H9 (cell line): ENCODE measurements around the gene TFF2. TPM values are rescaled to one million over a fixed set of nuclear protein-coding genes. Genes with fewer than 3 reads are reported as not detected.

Experiments used
- DNase-seq: peaks from one replicate; pipeline ENCODE4 v3.0.0-alpha.2; 2017
- H2AFZ ChIP-seq: one replicate; pipeline ENCODE4 v1.6.1; 2013; ENCODE audit warnings: mild to moderate bottlenecking, low read length, control low read depth, moderate library complexity
- H2AK5ac ChIP-seq: 2 replicates; pipeline ENCODE4 v1.6.1; 2013; ENCODE audit warnings: low read length, control low read depth, mixed read lengths; ENCODE audit not compliant: insufficient read length
- H2BK120ac ChIP-seq: one replicate; pipeline ENCODE4 v1.6.1; 2013; ENCODE audit warnings: low read depth, mild to moderate bottlenecking, low read length, control low read depth, inconsistent platforms; ENCODE audit not compliant: poor library complexity, severe bottlenecking
- H2BK12ac ChIP-seq: 2 replicates; pipeline ENCODE4 v1.6.1; 2013; ENCODE audit warnings: low read length, control low read depth, mixed read lengths, low read depth; ENCODE audit not compliant: insufficient read length
- H2BK15ac ChIP-seq: 2 replicates; pipeline ENCODE4 v1.6.1; 2013; ENCODE audit warnings: low read depth, low read length, control low read depth
- H2BK20ac ChIP-seq: one replicate; pipeline ENCODE4 v1.6.1; 2013; ENCODE audit warnings: low read depth, mild to moderate bottlenecking, low read length, control low read depth, inconsistent platforms; ENCODE audit not compliant: poor library complexity, severe bottlenecking
- H2BK5ac ChIP-seq: 2 replicates; pipeline ENCODE4 v1.6.1; 2013; ENCODE audit warnings: low read length, control low read depth, mixed read lengths; ENCODE audit not compliant: insufficient read length
- H3K14ac ChIP-seq: 2 replicates; pipeline ENCODE4 v1.6.1; 2013; ENCODE audit warnings: low read length, control low read depth; ENCODE audit not compliant: insufficient read depth
- H3K18ac ChIP-seq: 2 replicates; pipeline ENCODE4 v1.6.1; 2013; ENCODE audit warnings: low read depth, mild to moderate bottlenecking, mixed read lengths, low read length, control low read depth; ENCODE audit not compliant: insufficient read length
- H3K23ac ChIP-seq: 2 replicates; pipeline ENCODE4 v1.6.1; 2013; ENCODE audit warnings: low read length, control low read depth, mixed read lengths, low read depth; ENCODE audit not compliant: insufficient read length
- H3K23me2 ChIP-seq: 2 replicates; pipeline ENCODE4 v1.6.1; 2013; ENCODE audit warnings: low read depth, mild to moderate bottlenecking, mixed read lengths, low read length, control low read depth; ENCODE audit not compliant: insufficient read length, poor library complexity, severe bottlenecking
- H3K27ac ChIP-seq: 2 replicates; pipeline ENCODE4 v1.5.1; 2013; ENCODE audit warnings: low read length, control low read depth, mixed read lengths, low read depth; ENCODE audit not compliant: insufficient read length
- H3K27me3 ChIP-seq: 2 replicates; pipeline ENCODE4 v1.6.1; 2013; ENCODE audit warnings: low read length, control low read depth, inconsistent platforms; ENCODE audit not compliant: insufficient read depth
- H3K4ac ChIP-seq: 2 replicates; pipeline ENCODE4 v1.6.1; 2013; ENCODE audit warnings: low read depth, mild to moderate bottlenecking, control low read depth, inconsistent platforms, low read length, moderate library complexity
- H3K4me1 ChIP-seq: 2 replicates; pipeline ENCODE4 v1.6.1; 2013; ENCODE audit warnings: low read length, control low read depth, inconsistent platforms; ENCODE audit not compliant: insufficient read depth
- H3K4me2 ChIP-seq: 2 replicates; pipeline ENCODE4 v1.6.1; 2013; ENCODE audit warnings: low read length, control low read depth, mixed read lengths; ENCODE audit not compliant: insufficient read length, insufficient read depth
- H3K56ac ChIP-seq: 2 replicates; pipeline ENCODE4 v1.6.1; 2013; ENCODE audit warnings: low read depth, mild to moderate bottlenecking, mixed read lengths, low read length, control low read depth; ENCODE audit not compliant: insufficient read length
- H3K79me1 ChIP-seq: 2 replicates; pipeline ENCODE4 v1.6.1; 2013; ENCODE audit warnings: low read depth, mild to moderate bottlenecking, moderate library complexity, low read length, control low read depth, inconsistent platforms; ENCODE audit not compliant: insufficient read depth, poor library complexity, severe bottlenecking
- H3K79me2 ChIP-seq: 2 replicates; pipeline ENCODE4 v1.6.1; 2013; ENCODE audit warnings: low read length, control low read depth, inconsistent platforms; ENCODE audit not compliant: insufficient read depth
- H3K9ac ChIP-seq: 2 replicates; pipeline ENCODE4 v1.6.1; 2013; ENCODE audit warnings: low read length, control low read depth, mixed read lengths; ENCODE audit not compliant: insufficient read length; ENCODE audit errors: extremely low read depth
- H3K9me3 ChIP-seq: one replicate; pipeline ENCODE4 v1.6.1; 2013; ENCODE audit warnings: low read depth, low read length, inconsistent platforms; ENCODE audit not compliant: control insufficient read depth
- H3T11ph ChIP-seq: one replicate; pipeline ENCODE4 v1.6.1; 2013; ENCODE audit warnings: mild to moderate bottlenecking, low read length, control low read depth, inconsistent platforms
- H4K20me1 ChIP-seq: one replicate; pipeline ENCODE4 v1.6.1; 2013; ENCODE audit not compliant: control insufficient read depth, insufficient read length, insufficient read depth
- H4K5ac ChIP-seq: 2 replicates; pipeline ENCODE4 v1.6.1; 2013; ENCODE audit warnings: low read depth, mild to moderate bottlenecking, mixed read lengths, low read length, control low read depth; ENCODE audit not compliant: insufficient read length
- H4K8ac ChIP-seq: replicated peaks from 2 replicates; pipeline ENCODE4 v1.6.1; 2013; ENCODE audit warnings: low read length, control low read depth, mixed read lengths, low read depth; ENCODE audit not compliant: insufficient read length
- H4K91ac ChIP-seq: 2 replicates; pipeline ENCODE4 v1.6.1; 2013; ENCODE audit warnings: low read depth, mild to moderate bottlenecking, moderate library complexity, mixed read lengths, low read length, control low read depth; ENCODE audit not compliant: insufficient read length
- H3K27ac Mint-ChIP-seq, 3 experiments: 2 replicates in 2 of 3; 3 replicates in 1 of 3; pipeline ENCODE4 v1.8.0; 2020 to 2021; ENCODE audit warnings: mixed read lengths in 3 of 3, mild to moderate bottlenecking in 1 of 3, moderate library complexity in 1 of 3
- H3K27me3 Mint-ChIP-seq: 2 replicates; pipeline ENCODE4 v1.8.0; 2021; ENCODE audit warnings: low read depth, mild to moderate bottlenecking, moderate library complexity, mixed read lengths
- H3K36me3 Mint-ChIP-seq, 3 experiments: 2 replicates in 2 of 3; 3 replicates in 1 of 3; pipeline ENCODE4 v1.8.0; 2020 to 2021; ENCODE audit warnings: low read depth in 3 of 3, mixed read lengths in 3 of 3; ENCODE audit not compliant: insufficient read depth in 1 of 3
- H3K4me1 Mint-ChIP-seq, 2 experiments: 2 replicates each; pipeline ENCODE4 v1.8.0; 2020; ENCODE audit warnings: mixed read lengths in 2 of 2
- H3K4me3 Mint-ChIP-seq, 2 experiments: 2 replicates in 1 of 2; 3 replicates in 1 of 2; pipeline ENCODE4 v1.8.0; 2020 to 2021; ENCODE audit warnings: mild to moderate bottlenecking in 2 of 2, mixed read lengths in 2 of 2, moderate library complexity in 1 of 2
- H3K9me3 Mint-ChIP-seq, 2 experiments: 2 replicates in 1 of 2; 3 replicates in 1 of 2; pipeline ENCODE4 v1.8.0; 2020; ENCODE audit warnings: mild to moderate bottlenecking in 2 of 2, mixed read lengths in 2 of 2, moderate library complexity in 1 of 2
- WGBS: extraction: QIAGEN DNeasy Blood & Tissue Kit; methylation state at CpG from one replicate; pipeline ENCODE4 v1.1.7; 2013; ENCODE audit warnings: missing lambda C conversion rate, low lambda C conversion rate, mixed read lengths; ENCODE audit not compliant: insufficient read length; ENCODE audit errors: extremely low coverage; 5-methylcytosine and 5-hydroxymethylcytosine counted together
- total RNA-seq: library from RNA; stranded (reverse); gene quantifications from 2 replicates; pipeline ENCODE4 v1.2.1, GENCODE V29; 2021
- TF ChIP-seq, protein P1 (sequence below): fragments of 200-600 bp; sonication (generic); conservative IDR thresholded peaks from 3 replicates; pipeline ENCODE4 v1.8.0; 2021; ENCODE audit warnings: antibody characterized with exemption, mild to moderate bottlenecking

TFF2 gene
- total RNA-seq, 1 experiment from 2014 or later, result not detected

GRCh38 chr21:42324896-42325295, 25.9 kb downstream of the TFF2 start:
- Histone ChIP-seq H3K4me1 (no peaks in the 10 kb centered on the region), H2AFZ (no peak overlapping the region), H3K9ac (no peak overlapping the region)

More at GRCh38 chr21:42324896-42325295, 25.9 kb downstream of the TFF2 start:
- no peak overlapping the region for H2BK15ac ChIP-seq
- Mint-ChIP-seq H3K9me3 (peaks cover 7 to 21% of the 10 kb centered on the region in 2 experiments), H3K27me3 (peaks cover 9% of the 10 kb centered on the region; the same call in 1 of the 2 replicates), H3K4me3 (no peak overlapping the region), H3K36me3 (peaks cover 8 to 13% (median 8%) of the 10 kb centered on the region in 3 experiments), H3K27ac (no peak overlapping the region), H3K4me1 (peaks cover 2% of the 10 kb centered on the region in 2 experiments; a peak in 1 of 4 replicates)
- H2BK5ac ChIP-seq, result no peak overlapping the region
- no peak for DNase-seq
- H3T11ph ChIP-seq, result no peak overlapping the region
- TF ChIP-seq, protein P1, sequence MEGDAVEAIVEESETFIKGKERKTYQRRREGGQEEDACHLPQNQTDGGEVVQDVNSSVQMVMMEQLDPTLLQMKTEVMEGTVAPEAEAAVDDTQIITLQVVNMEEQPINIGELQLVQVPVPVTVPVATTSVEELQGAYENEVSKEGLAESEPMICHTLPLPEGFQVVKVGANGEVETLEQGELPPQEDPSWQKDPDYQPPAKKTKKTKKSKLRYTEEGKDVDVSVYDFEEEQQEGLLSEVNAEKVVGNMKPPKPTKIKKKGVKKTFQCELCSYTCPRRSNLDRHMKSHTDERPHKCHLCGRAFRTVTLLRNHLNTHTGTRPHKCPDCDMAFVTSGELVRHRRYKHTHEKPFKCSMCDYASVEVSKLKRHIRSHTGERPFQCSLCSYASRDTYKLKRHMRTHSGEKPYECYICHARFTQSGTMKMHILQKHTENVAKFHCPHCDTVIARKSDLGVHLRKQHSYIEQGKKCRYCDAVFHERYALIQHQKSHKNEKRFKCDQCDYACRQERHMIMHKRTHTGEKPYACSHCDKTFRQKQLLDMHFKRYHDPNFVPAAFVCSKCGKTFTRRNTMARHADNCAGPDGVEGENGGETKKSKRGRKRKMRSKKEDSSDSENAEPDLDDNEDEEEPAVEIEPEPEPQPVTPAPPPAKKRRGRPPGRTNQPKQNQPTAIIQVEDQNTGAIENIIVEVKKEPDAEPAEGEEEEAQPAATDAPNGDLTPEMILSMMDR, result no peak
- H4K5ac ChIP-seq, result no peak overlapping the region
- H2BK12ac ChIP-seq, result no peak overlapping the region
- no peak overlapping the region for H2BK120ac ChIP-seq
- no peaks in the 10 kb centered on the region for H3K79me2 ChIP-seq
- no peaks in the 10 kb centered on the region for H4K20me1 ChIP-seq
- no peak overlapping the region for H4K8ac ChIP-seq
- no peak overlapping the region for H3K23ac ChIP-seq
- H3K27ac ChIP-seq, result no peak overlapping the region
- no peak overlapping the region for H3K18ac ChIP-seq
- H2BK20ac ChIP-seq, result no peak overlapping the region
- H3K14ac ChIP-seq, result no peak overlapping the region
- H4K91ac ChIP-seq, result no peak overlapping the region
- no peak overlapping the region for H3K4me2 ChIP-seq
- no peaks in the 10 kb centered on the region for H3K27me3 ChIP-seq
- peaks cover 4% of the 10 kb centered on the region for H3K9me3 ChIP-seq
- WGBS, result no CpG with 5 or more reads among the region's 6 CpGs
- H3K56ac ChIP-seq, result no peak overlapping the region
- no peaks in the 10 kb centered on the region for H3K79me1 ChIP-seq
- H3K4ac ChIP-seq, result no peak overlapping the region
- no peak overlapping the region for H2AK5ac ChIP-seq
- H3K23me2 ChIP-seq, result no peaks in the 10 kb centered on the region
